Mammary epithelial cell (primary cell): ENCODE data around the gene SNX30.

ENCODE experiments used
- CTCF ChIP-seq, 2 donors: IDR thresholded peaks in 1 of 2; conservative IDR thresholded peaks in 1 of 2; 2 replicates each; pipeline ENCODE4 v1.5.1; 2011 to 2012; ENCODE audit warnings: inconsistent platforms in 2 of 2, low read length in 2 of 2, mild to moderate bottlenecking in 2 of 2, control low read depth in 1 of 2, low read depth in 1 of 2; ENCODE audit not compliant: insufficient read depth in 1 of 2; ENCODE audit errors: extremely low read depth in 1 of 2
- EZH2 ChIP-seq: IDR thresholded peaks from 2 replicates; pipeline ENCODE4 v1.6.1; 2012; ENCODE audit warnings: low read length, inconsistent platforms, borderline replicate concordance

- TF ChIP-seq CTCF (conservative IDR thresholded peaks at IDR 0.05 in 1 of 2, IDR thresholded peaks at IDR 0.05 in 1 of 2; ENCODE audit: extremely low read depth in 1 of 2, insufficient read depth in 1 of 2, low read depth in 1 of 2, low read length in 2 of 2) (no peak), EZH2 (no peak)
Observed at GRCh38 chr9:112728401-112728800, 22.2 kb upstream of the SNX30 start.
